NCI-H2227 (cell line): ENCODE results near the gene PISD.

Experiments used
- DNase-seq: peaks from one replicate; lab custom pipeline; 2025; ENCODE audit not compliant: unreplicated experiment; lab: John Stamatoyannopoulos, UW

The PISD gene

DNA sequence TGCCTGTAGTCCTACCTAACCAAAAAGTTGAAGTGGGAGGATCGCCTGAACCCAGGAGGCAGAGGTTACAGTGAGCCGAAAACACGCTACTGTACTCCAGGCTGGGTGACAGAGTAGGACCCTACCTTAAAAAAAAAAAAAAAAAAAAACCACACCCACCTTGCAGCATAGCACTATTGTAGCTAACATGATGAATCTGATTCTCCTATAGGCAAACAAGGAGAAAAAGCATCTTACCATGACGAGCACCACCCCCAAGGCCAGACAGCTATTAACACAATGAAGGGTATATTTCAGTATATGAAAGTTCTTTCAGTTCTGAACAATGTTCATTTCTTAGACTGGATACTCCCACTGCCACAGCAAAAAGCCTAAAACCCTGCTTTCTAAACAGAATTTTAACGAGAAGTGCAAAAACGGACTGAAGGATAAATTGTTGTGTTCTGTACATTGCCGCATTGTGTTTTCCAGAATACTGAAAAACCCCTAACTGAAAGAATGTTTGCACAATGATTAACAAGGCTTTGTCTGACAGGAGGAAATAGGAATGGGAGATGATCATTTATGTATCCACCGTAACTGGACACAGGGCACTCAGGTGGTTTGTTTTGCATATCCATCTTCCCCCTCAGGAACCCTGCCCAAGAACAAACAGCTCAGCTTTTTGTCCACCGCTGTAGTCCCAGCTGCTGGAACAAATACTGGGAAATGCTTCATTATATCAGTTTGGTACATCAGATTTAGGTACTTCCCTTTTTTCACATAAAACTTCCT is 8.9 kb downstream of the PISD start:
- DNase-seq: no peak

GRCh38 chr22:31652088-31652487 is 9.9 kb downstream of the PISD start:
- DNase-seq: no peak

DNA sequence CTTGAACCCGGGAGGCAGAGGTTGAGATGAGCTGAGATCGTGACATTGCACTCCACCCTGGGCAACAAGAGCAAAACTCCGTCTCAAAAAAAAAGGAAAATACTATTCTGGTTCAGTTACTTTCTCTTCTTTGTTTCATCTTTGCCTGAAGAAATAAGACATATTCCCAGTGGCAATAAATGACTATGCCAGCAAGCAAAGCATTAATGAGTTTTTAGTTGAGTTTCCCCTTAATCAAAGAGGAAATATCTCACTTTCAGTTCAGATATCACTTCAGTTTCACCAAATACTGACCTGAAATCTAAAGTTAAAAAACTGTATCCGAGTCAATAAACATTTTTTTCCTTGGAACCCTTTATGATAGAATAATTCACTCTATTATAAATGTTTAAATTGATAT is 10.4 kb downstream of the PISD start:
- no peak for DNase-seq

DNA sequence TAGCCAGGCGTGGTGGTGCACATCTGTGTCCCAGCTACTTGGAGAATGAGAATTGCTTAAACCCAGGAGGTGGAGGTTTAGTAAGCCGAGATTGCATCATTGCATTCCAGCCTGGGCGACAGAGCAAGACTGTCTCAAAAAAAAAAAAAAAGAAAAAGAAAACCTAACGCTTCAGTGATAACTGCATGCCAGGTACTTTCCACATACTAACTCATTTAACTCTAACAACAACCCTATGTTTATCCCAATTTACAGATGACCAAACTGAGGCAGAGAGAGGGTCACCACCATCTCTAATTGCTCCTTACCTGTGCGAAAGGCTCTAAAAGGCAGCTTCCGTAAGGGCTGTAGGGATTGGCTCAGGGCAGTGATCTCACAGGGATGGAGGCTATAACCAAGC is 11.6 kb downstream of the PISD start:
- DNase-seq: no peak

GRCh38 chr22:31647523-31648320 is 14.3 kb downstream of the PISD start:
- DNase-seq: no peak

- DNase-seq: no peak
Measured at GRCh38 chr22:31647066-31647465, 14.9 kb downstream of the PISD start.

GRCh38 chr22:31646186-31647019 is 15.6 kb downstream of the PISD start:
- no peak for DNase-seq

DNA sequence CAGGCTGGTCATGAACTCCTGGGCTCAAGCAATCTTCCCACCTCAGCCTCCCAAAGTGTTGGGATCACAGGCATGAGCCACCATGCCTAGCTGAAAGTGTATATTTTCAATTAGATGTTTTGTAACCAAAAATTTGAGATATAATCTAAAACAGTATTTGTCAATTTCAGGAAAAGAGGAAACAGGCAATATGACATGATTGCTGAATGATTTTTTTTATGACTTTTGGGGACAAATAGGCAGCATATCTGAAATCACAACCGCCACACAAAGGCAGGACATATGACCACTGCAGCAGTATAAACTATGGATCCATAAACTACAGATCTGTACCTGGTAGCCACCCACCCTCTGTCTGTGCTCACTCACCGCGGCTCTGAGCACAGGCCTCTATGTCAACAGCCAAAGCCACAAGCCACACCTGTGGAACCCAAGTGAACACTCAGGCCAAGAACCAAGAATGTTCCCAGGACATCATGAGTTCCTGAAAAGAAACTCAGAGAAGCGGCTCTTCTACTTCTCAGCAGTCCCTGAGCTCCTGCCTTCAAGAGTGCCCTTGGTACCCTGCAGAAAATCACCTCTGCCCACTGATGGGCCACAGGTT is 22.5 kb downstream of the PISD start:
- no peak for DNase-seq

DNA sequence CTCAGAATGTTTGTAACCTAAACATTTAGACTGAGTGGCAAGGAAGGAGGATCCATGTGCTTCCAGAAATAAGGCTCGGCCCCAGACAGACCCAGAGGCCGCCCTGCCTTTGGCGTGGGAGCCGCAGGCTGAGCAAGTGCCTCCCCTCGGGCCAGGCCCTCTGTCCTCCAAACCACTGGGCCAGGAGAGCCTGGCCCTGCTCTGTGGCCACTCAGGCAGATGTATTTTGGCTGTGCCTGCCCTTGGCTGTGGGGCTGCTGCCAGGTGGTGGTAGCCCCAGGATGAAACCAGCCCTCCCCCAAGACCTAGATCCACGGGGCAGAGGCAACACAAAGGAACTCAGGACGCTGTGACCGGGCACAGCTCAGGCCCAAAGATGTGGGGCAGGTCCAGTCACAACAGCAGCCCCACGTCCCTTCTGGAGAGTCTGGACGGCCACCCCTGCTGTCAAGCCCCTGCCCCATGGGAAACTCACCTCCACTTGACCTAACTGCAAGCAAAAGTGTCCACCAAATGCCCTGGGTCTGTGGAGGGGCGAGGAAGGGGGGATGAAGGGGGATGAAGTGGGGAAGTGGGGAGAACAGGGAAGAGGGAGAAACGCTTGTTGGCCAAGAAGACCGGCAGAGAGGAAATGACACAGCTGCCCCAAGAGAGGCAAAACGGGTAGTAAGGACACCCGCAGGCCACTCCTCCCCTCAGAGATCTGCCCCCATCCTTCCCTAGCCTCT is 24.0 kb downstream of the PISD start:
- no peak for DNase-seq

DNA sequence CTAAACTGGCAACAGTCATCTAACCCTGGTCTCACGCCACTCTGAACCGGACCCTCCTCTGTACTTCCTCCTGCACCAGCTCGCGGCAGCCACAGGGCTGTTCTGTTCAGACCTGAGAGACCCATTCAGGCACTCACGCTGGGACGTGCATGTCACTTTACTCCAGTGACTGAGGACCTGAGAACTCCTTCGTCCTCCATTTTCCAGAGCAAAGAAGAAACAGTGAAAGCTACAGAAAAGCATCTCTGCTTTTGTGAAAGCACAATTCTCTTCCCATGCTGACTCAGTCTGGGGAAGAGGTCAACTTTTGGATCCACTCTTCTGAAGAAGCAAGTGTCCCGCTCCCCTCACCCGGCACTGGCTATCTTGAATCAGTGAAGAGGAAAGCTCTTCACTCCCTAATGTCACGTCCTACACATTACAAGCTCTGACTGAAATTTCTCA is 24.5 kb downstream of the PISD start:
- no peak for DNase-seq

DNA sequence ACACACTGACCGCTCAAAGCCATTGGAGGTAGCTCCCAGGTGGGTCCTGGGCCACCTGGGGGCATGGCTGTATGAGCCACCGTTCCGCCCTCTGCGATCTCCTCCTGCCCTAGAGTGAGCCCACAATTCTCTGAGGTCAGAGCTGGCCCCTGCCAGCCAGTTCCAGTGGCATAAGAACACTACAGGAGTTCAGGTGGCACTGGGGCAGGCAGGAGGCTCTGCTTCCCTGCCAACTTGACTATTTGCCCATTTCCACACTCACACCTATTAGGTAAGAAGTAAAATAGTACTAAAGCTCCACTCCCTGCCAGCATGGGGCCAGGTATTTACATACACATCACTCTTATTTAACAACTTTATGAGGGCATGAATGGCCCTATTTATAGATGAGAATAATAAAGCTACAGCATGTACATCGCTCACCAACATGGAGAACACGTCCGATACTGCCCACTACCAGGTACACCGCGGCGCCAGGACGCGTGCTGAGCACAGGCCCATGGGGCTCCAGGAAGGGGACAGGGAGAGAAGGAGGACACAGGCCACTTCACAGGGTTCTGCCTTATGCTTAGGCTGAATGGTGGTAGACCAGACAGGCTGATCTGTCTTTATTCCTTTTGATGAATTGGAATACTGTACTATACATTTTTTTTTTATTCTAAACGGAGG is 26.2 kb downstream of the PISD start:
- DNase-seq: no peak

- no peak for DNase-seq
Measured at GRCh38 chr22:31631436-31631835, 30.6 kb downstream of the PISD start.

DNA sequence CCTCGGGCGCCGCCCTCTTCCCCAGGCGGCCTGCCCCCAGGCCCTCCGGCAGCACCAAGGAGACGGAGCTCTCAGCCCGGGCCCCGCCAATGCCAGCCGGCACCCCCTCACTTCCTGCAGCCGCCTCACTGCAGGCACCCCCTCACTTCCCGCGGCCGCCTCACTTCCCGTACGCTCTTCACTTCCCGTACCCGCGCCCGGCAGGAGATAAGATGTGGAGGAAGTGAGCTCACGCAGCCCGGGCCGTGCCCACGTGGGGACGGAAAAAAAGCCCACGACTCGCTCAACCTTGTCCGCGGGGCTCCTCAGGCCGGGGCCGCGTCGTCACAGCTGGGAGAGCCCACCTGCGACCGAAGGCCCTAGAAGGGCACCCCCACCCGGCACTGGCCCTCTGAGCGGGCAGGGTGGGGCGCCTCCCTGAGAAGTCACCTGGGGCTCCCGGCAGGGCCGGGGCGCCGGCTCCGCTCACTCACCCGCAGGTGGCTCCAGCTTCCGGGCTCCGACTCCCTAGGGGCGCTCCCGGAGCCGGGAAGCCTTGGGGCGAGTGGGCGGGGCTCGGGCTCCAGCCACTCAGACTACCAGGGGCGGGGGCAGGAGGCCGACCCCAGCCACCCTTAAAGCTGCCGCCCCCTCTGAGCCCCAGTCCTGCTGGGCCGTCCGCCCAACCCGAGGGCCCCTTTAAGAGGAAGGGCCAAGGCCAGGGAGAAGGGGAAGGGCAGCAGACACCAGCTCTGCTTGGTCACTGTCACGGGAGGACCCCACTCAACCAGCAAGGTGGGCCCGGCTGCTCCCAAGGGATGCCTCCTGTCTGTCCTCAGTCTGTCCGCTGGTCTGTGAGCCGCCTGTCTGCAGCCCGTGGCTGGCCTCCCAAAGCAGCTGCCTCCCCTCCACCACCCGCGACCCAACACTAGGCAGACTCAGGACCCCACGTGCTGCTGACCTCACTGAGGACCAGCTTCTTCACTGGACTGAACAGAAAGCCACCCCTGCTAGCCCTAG is 31.4 kb downstream of the PISD start:
- DNase-seq: peak; percentile 72

- DNase-seq: no peak
Measured at GRCh38 chr22:31629741-31630184, 32.3 kb downstream of the PISD start.

DNA sequence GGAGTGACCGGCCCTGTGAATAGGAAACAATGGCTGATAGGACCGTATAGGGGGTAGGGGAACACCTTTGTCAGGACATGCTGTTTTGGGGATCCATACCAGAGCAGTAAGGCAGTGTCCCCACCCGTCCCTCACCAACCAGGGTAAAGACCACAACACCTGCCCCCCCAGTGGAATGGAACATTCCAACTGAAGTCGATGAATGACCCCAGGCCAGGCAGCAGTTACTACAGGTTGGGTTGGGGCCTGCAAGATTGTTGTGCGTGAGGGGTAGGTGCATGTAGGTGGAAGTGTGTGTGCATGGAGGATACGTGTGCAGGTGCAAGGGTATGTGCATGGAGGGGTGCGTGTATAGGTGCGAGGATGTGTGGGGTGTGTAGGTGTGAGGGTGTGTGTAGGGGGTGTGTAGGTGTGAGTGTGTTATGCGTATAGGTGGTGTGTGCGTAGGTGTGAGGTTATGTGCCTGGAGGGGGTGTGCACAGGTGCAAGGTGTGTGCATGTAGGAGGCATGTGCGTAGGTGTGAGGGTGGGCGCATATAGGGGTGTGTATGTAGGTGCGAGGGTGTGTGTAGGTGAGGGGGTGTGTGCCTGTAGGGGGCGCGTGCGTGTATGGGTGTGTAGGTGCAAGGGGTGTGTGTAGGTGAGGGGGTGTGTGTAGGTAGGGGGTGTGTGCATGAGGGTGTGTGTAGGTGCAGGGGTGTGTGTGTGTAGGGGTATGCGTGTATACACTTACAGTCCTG is 32.9 kb downstream of the PISD start:
- no peak for DNase-seq

GRCh38 chr22:31628362-31628761 is 33.7 kb downstream of the PISD start:
- no peak for DNase-seq

DNA sequence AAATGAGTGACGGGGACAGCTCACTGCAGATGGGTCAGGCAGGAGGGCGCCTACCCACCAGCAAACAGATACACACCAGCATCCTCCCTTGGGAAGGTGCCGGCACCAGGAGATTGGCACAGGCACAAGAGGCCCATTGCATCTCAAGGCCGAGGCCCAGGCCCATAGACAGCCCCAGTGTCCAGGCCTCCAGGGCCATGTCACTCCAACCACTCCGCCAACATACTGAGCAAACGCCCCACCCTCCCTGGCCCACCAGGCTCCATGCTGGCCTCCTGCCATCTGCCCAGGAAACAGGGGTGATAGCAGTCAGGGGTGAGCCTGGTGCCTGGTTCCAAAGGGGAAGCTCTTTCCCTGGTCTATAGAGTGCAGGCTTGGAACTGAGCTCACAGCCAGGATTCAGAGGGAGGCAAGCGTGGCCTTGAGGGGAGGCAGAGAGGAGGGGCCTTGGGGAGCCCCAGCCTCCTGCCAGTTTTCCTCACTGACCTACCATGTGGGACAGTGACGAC is 34.7 kb downstream of the PISD start:
- DNase-seq: no peak
